GM12872 (cell line): ENCODE measurements around the gene KPNA2.
"Not testable (repeated sequence)": the region's sequence is repeated elsewhere in the genome, so short reads cannot be mapped to it uniquely, and the experiment has no call there.

Source experiments
- CTCF ChIP-seq: IDR thresholded peaks from 3 replicates; pipeline ENCODE4 v1.5.1; 2011; ENCODE audit warnings: low read depth, mild to moderate bottlenecking, low read length, moderate library complexity; ENCODE audit not compliant: insufficient read depth

KPNA2 gene

GRCh38 chr17:67995570-67996263 lies 39.8 kb upstream of the KPNA2 start:
- TF ChIP-seq CTCF, result 0 out of 3 replicates have a peak, but pooled peaks have one; percentile 4

- TF ChIP-seq CTCF, result not testable (repeated sequence)
These were observed 39.0 kb upstream of the KPNA2 start, which contains the start of gene C17orf58 for GRCh38 chr17:67996301-67997171. C17orf58 (minus strand) TSS chr17:67996469; CDS start chr17:67996198, 271 bp downstream.

GRCh38 chr17:67998466-67998865 lies 37.1 kb upstream of the KPNA2 start:
- no peak for TF ChIP-seq CTCF

GRCh38 chr17:67999291-67999911 lies 36.1 kb upstream of the KPNA2 start:
- no peak for TF ChIP-seq CTCF

- TF ChIP-seq CTCF, result no peak
These were observed 31.3 kb upstream of the KPNA2 start for GRCh38 chr17:68004201-68004600.

GRCh38 chr17:68006797-68007196 lies 28.7 kb upstream of the KPNA2 start:
- TF ChIP-seq CTCF, result no peak

- TF ChIP-seq CTCF, result peak; percentile 93
These were observed 24.3 kb upstream of the KPNA2 start for GRCh38 chr17:68011199-68011665.
